Jurkat, Clone E6-1 (cell line): Measurements from ENCODE around the gene PTCD3.

Source experiments
- DNase-seq: peaks from one replicate; pipeline ENCODE4 v3.0.0-alpha.2; 2011; ENCODE audit warnings: low read depth, low spot score
- H3K4me3 ChIP-seq: 2 replicates; pipeline ENCODE4 v1.5.1; 2011; ENCODE audit warnings: mild to moderate bottlenecking, low read length, control low read depth, moderate library complexity

The PTCD3 gene

GRCh38 chr2:86189782-86190416, 83.9 kb downstream of the PTCD3 start:
- H3K4me3 ChIP-seq = no peak overlapping the region
- DNase-seq = no peak
